Stimulated activated CD4-positive, alpha-beta T cell treated with anti-CD3 and anti-CD28 coated beads, Interleukin-4, amount 100 ng/mL, for 4 hours (primary cell): ENCODE measurements around the gene UBAP2L.
A peak's percentile ranks its signal among the peaks of the same experiment; 100 is the strongest.
"Not testable (repeated sequence)": the region's sequence is repeated elsewhere in the genome, so short reads cannot be mapped to it uniquely, and the experiment has no call there.

ENCODE experiments used
- DNase-seq, 2 experiments: peaks; one replicate each; pipeline ENCODE4 v3.0.0-alpha.2; 2020

UBAP2L gene

GRCh38 chr1:154258784-154259183, 38.0 kb downstream of the UBAP2L start:
- DNase-seq, result no peak

- no peak for DNase-seq
Measured at GRCh38 chr1:154260127-154260526, 39.4 kb downstream of the UBAP2L start.

GRCh38 chr1:154263465-154264332, 42.9 kb downstream of the UBAP2L start:
- no peak for DNase-seq

GRCh38 chr1:154264454-154264853, 43.7 kb downstream of the UBAP2L start:
- DNase-seq, result no peak

GRCh38 chr1:154265586-154265985, 44.8 kb downstream of the UBAP2L start:
- DNase-seq, result no peak

GRCh38 chr1:154270833-154271232, 50.1 kb downstream of the UBAP2L start:
- no peak for DNase-seq

GRCh38 chr1:154272217-154272998, 51.7 kb downstream of the UBAP2L start, which contains the start of gene HAX1:
HAX1 (plus strand) TSS chr1:154272629; CDS start chr1:154272724, 95 bp downstream.
- peak; percentile 94 to 98 for DNase-seq

GRCh38 chr1:154272999-154273563, 52.3 kb downstream of the UBAP2L start:
- DNase-seq, result no peak

- peak in 1 of 2 experiments; percentile 19 for DNase-seq
Measured at GRCh38 chr1:154276797-154277196, 56.0 kb downstream of the UBAP2L start.

GRCh38 chr1:154287591-154287990, 66.8 kb downstream of the UBAP2L start:
- DNase-seq, result not testable (repeated sequence)

GRCh38 chr1:154288661-154289060, 67.9 kb downstream of the UBAP2L start:
- no peak for DNase-seq

- no peak for DNase-seq
Measured at GRCh38 chr1:154290921-154291320, 70.2 kb downstream of the UBAP2L start.

- DNase-seq, result no peak
Measured at GRCh38 chr1:154295408-154296235, 74.9 kb downstream of the UBAP2L start.

GRCh38 chr1:154301582-154301981, 80.8 kb downstream of the UBAP2L start:
- no peak for DNase-seq

GRCh38 chr1:154304664-154305337, 84.0 kb downstream of the UBAP2L start:
- peak; percentile 6 to 42 for DNase-seq

- no peak for DNase-seq
Measured at GRCh38 chr1:154306151-154306550, 85.4 kb downstream of the UBAP2L start.

GRCh38 chr1:154307670-154308270, 87.0 kb downstream of the UBAP2L start:
- not testable (repeated sequence) for DNase-seq

GRCh38 chr1:154309136-154309535, 88.4 kb downstream of the UBAP2L start:
- not testable (repeated sequence) for DNase-seq

GRCh38 chr1:154312229-154313065, 91.7 kb downstream of the UBAP2L start:
- DNase-seq, result not testable (repeated sequence)

GRCh38 chr1:154313066-154313356, 92.3 kb downstream of the UBAP2L start:
- no peak for DNase-seq

GRCh38 chr1:154314226-154314625, 93.5 kb downstream of the UBAP2L start:
- DNase-seq, result not testable (repeated sequence)
